HEK293 (cell line): Measurements from ENCODE around the gene SANBR.

Experiments
- KLF16 ChIP-seq: fragments of 450-650 bp; formaldehyde crosslinking; IDR thresholded peaks from 2 replicates; pipeline ENCODE4 v1.5.1; 2017; ENCODE audit warnings: missing biosample characterization, missing genetic modification characterization
- KLF9 ChIP-seq: fragments of 450-650 bp; formaldehyde crosslinking; IDR thresholded peaks from 2 replicates; pipeline ENCODE4 v1.5.1; 2016; ENCODE audit warnings: missing biosample characterization, missing genetic modification characterization, low read depth
- SCRT2 ChIP-seq: fragments of 450-650 bp; formaldehyde crosslinking; IDR thresholded peaks from 2 replicates; pipeline ENCODE4 v1.5.1; 2016; ENCODE audit warnings: missing biosample characterization, missing genetic modification characterization
- ZBTB17 ChIP-seq: fragments of 450-650 bp; formaldehyde crosslinking; IDR thresholded peaks from 2 replicates; pipeline ENCODE4 v1.5.1; 2016; ENCODE audit warnings: missing biosample characterization, missing genetic modification characterization
- ZBTB26 ChIP-seq: fragments of 450-650 bp; formaldehyde crosslinking; optimal IDR thresholded peaks from 2 replicates; pipeline ENCODE3; 2016; ENCODE audit warnings: missing biosample characterization, mild to moderate bottlenecking, missing genetic modification characterization
- ZBTB8A ChIP-seq: fragments of 450-650 bp; formaldehyde crosslinking; IDR thresholded peaks from 2 replicates; pipeline ENCODE4 v1.5.1; 2016; ENCODE audit warnings: missing biosample characterization, missing genetic modification characterization
- ZNF146 ChIP-seq: fragments of 450-650 bp; formaldehyde crosslinking; IDR thresholded peaks from 2 replicates; pipeline ENCODE4 v1.5.1; 2016; ENCODE audit warnings: missing biosample characterization, missing genetic modification characterization
- ZNF174 ChIP-seq: fragments of 450-650 bp; formaldehyde crosslinking; IDR thresholded peaks from 2 replicates; pipeline ENCODE4 v1.5.0; 2017; ENCODE audit warnings: missing biosample characterization, mild to moderate bottlenecking, missing genetic modification characterization
- ZNF274 ChIP-seq, 2 experiments: fragments of 200-500 bp in 1 of 2; fragments of 450-650 bp in 1 of 2; sonication (Bioruptor generic) in 1 of 2; formaldehyde crosslinking in 1 of 2; IDR thresholded peaks; 2 replicates each; pipeline versions ENCODE4 v1.5.1 to v1.6.1; 2014 to 2016; ENCODE audit warnings: borderline replicate concordance in 1 of 2, inconsistent platforms in 1 of 2, low read length in 1 of 2, missing biosample characterization in 1 of 2, missing genetic modification characterization in 1 of 2
- TF ChIP-seq, protein P1 (sequence below): fragments of 450-650 bp; formaldehyde crosslinking; IDR thresholded peaks from 2 replicates; pipeline ENCODE4 v1.5.1; 2016; ENCODE audit warnings: missing biosample characterization, missing genetic modification characterization
- TF ChIP-seq, protein P2 (sequence below): fragments of 450-650 bp; formaldehyde crosslinking; IDR thresholded peaks from 2 replicates; pipeline ENCODE4 v1.5.0; 2017; ENCODE audit warnings: missing biosample characterization, missing genetic modification characterization, borderline replicate concordance

GRCh38 chr2:61042807-61043206, 22.9 kb upstream of the SANBR start:
- no peak for TF ChIP-seq ZBTB8A
- TF ChIP-seq, protein P1, sequence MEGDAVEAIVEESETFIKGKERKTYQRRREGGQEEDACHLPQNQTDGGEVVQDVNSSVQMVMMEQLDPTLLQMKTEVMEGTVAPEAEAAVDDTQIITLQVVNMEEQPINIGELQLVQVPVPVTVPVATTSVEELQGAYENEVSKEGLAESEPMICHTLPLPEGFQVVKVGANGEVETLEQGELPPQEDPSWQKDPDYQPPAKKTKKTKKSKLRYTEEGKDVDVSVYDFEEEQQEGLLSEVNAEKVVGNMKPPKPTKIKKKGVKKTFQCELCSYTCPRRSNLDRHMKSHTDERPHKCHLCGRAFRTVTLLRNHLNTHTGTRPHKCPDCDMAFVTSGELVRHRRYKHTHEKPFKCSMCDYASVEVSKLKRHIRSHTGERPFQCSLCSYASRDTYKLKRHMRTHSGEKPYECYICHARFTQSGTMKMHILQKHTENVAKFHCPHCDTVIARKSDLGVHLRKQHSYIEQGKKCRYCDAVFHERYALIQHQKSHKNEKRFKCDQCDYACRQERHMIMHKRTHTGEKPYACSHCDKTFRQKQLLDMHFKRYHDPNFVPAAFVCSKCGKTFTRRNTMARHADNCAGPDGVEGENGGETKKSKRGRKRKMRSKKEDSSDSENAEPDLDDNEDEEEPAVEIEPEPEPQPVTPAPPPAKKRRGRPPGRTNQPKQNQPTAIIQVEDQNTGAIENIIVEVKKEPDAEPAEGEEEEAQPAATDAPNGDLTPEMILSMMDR: no peak
- no peak for TF ChIP-seq ZBTB17 (tag by site-specific recombination)
- no peak for TF ChIP-seq ZNF146 (tag by site-specific recombination)
- TF ChIP-seq, protein P2, sequence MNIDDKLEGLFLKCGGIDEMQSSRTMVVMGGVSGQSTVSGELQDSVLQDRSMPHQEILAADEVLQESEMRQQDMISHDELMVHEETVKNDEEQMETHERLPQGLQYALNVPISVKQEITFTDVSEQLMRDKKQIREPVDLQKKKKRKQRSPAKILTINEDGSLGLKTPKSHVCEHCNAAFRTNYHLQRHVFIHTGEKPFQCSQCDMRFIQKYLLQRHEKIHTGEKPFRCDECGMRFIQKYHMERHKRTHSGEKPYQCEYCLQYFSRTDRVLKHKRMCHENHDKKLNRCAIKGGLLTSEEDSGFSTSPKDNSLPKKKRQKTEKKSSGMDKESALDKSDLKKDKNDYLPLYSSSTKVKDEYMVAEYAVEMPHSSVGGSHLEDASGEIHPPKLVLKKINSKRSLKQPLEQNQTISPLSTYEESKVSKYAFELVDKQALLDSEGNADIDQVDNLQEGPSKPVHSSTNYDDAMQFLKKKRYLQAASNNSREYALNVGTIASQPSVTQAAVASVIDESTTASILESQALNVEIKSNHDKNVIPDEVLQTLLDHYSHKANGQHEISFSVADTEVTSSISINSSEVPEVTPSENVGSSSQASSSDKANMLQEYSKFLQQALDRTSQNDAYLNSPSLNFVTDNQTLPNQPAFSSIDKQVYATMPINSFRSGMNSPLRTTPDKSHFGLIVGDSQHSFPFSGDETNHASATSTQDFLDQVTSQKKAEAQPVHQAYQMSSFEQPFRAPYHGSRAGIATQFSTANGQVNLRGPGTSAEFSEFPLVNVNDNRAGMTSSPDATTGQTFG (tag by site-specific recombination): no peak
- no peak for TF ChIP-seq SCRT2 (tag by site-specific recombination)
- no peak for TF ChIP-seq KLF9 (tag by site-specific recombination)
- TF ChIP-seq ZNF174 (tag by site-specific recombination): no peak
- no peak for TF ChIP-seq ZNF274 (IDR thresholded peaks at IDR 0.05; ENCODE audit: low read length)
- TF ChIP-seq ZNF274 (tag by site-specific recombination; IDR thresholded peaks at IDR 0.05; ENCODE audit: borderline replicate concordance): no peak
- TF ChIP-seq KLF16 (tag by site-specific recombination): no peak
- TF ChIP-seq ZBTB26 (tag by site-specific recombination): no peak
